Measurements from ENCODE around the gene SLC25A5. TPM values are rescaled to one million over a fixed set of nuclear protein-coding genes. Genes with fewer than 3 reads are reported as not detected.
A peak's percentile ranks its signal among the peaks of the same experiment; 100 is the strongest.

SLC25A5 gene
- total RNA-seq (100 to 1,000 TPM; 177 to 246 TPM), polyA plus RNA-seq (ENCODE audit: insufficient read depth, low read depth, low replicate concordance) (172 TPM)
- long read RNA-seq, donor 1, transcript SLC25A5-201 (4 exons, 1,274 nt), result major isoform, 176 of 364 reads
- long read RNA-seq, donor 1, transcript SLC25A5-203 (2 exons, 433 nt), result minor isoform, 108 of 364 reads
- long read RNA-seq, donor 1, partial matches to known transcripts, result 80 of 364 reads
- long read RNA-seq, donor 1, other reads (novel, unspliced or antisense), result 0 of 364 reads
- long read RNA-seq, donor 2, transcript SLC25A5-201 (4 exons, 1,274 nt), result major isoform, 90 of 215 reads
- long read RNA-seq, donor 2, transcript SLC25A5-203 (2 exons, 433 nt), result minor isoform, 50 of 215 reads
- long read RNA-seq, donor 2, partial matches to known transcripts, result 75 of 215 reads
- long read RNA-seq, donor 2, other reads (novel, unspliced or antisense), result 0 of 215 reads

- Histone ChIP-seq H3K36me3 (ENCODE audit: low read depth, missing control alignments) (no peaks in the 10 kb centered on the region), H3K27me3 (no peaks in the 10 kb centered on the region), H3K27ac (peak within 1 kb of the TSS; percentile 85 to 90), H3K4me3 (peak within 1 kb of the TSS; percentile 76 to 85), H3K9me3 (no peaks in the 10 kb centered on the region), H3K4me1 (no peaks in the 10 kb centered on the region)
- DNase-seq, result peak; percentile 87
- TF ChIP-seq, protein P1, sequence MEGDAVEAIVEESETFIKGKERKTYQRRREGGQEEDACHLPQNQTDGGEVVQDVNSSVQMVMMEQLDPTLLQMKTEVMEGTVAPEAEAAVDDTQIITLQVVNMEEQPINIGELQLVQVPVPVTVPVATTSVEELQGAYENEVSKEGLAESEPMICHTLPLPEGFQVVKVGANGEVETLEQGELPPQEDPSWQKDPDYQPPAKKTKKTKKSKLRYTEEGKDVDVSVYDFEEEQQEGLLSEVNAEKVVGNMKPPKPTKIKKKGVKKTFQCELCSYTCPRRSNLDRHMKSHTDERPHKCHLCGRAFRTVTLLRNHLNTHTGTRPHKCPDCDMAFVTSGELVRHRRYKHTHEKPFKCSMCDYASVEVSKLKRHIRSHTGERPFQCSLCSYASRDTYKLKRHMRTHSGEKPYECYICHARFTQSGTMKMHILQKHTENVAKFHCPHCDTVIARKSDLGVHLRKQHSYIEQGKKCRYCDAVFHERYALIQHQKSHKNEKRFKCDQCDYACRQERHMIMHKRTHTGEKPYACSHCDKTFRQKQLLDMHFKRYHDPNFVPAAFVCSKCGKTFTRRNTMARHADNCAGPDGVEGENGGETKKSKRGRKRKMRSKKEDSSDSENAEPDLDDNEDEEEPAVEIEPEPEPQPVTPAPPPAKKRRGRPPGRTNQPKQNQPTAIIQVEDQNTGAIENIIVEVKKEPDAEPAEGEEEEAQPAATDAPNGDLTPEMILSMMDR (IDR thresholded peaks at IDR 0.05), result no peak
- intact Hi-C loops (cut with DNase I; ENCODE audit: low total_unique reads), result no loop called here
- WGBS, 2 donors, result 4 to 16% methylated on average over 6 to 19 of the region's 46 CpGs
These were observed at the start of gene SLC25A5 for GRCh38 chrX:119467842-119468550. TSS of gene SLC25A5 (plus strand) at chrX:119468444. CDS start at chrX:119468516, 72 bp downstream.

GRCh38 chrX:119419146-119419545, 49.1 kb upstream of the SLC25A5 start:
- 93 to 94% methylated on average over 4 of the region's 4 CpGs for WGBS, 2 donors
- intact Hi-C loops (cut with DNase I; ENCODE audit: low total_unique reads), result no loop called here
- H3K4me1 ChIP-seq, result no peaks in the 10 kb centered on the region

GRCh38 chrX:119419898-119420297, 48.3 kb upstream of the SLC25A5 start:
- DNase-seq, result no peak
- intact Hi-C loops (cut with DNase I; ENCODE audit: low total_unique reads), result no loop called here
- no peak overlapping the region for H3K4me3 ChIP-seq
- H3K27ac ChIP-seq, result no peak overlapping the region
- H3K4me1 ChIP-seq, result no peaks in the 10 kb centered on the region
- TF ChIP-seq, protein P1 (IDR thresholded peaks at IDR 0.05), result no peak
- no peak for TF ChIP-seq POLR2A (IDR thresholded peaks at IDR 0.05)
- H3K27me3 ChIP-seq, result no peaks in the 10 kb centered on the region
- H3K36me3 ChIP-seq (ENCODE audit: low read depth, missing control alignments), result no peaks in the 10 kb centered on the region
- WGBS, 2 donors, result 96% methylated on average over 2 of the region's 2 CpGs
- H3K9me3 ChIP-seq, result no peaks in the 10 kb centered on the region

More at GRCh38 chrX:119419146-119419545, 49.1 kb upstream of the SLC25A5 start:
- H3K27ac ChIP-seq, result no peak overlapping the region
- no peaks in the 10 kb centered on the region for H3K9me3 ChIP-seq
- H3K36me3 ChIP-seq (ENCODE audit: low read depth, missing control alignments), result no peaks in the 10 kb centered on the region
- DNase-seq, result no peak
- TF ChIP-seq, protein P1 (IDR thresholded peaks at IDR 0.05), result no peak
- no peak for TF ChIP-seq POLR2A (IDR thresholded peaks at IDR 0.05)
- H3K4me3 ChIP-seq, result no peak overlapping the region
- H3K27me3 ChIP-seq, result no peaks in the 10 kb centered on the region

DNA sequence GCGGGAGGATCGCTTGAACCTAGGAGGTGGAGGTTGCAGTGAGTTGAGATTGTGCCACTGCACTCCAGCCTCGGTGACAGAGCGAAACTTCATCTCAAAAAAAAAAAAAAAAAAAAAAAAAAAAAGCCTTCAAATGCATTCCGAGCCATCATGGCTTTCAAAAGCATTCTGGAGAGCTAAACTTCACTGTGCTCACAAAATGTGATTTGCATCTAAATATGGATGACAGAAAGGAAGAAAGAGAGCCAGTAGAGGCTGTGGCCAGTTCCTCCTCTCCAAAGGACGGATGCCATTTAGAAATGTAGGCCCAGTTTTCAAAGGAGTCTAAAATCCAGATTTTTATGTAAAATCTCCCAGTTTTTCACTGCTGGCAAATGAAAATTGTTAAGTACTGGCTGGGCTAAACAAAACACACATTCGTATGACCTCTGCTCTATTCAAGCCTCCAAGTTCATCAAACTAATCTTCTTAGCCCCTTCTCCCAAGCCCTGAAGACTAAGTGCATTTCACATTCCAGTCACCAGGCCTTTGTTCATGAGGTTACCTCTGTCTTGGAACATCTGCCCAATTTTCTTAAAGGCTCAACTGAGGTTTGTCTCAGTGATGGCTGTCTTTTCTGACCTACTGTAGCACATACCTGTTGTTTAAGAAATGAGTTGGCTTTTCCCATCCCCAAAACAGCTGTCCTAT, 47.1 kb upstream of the SLC25A5 start:
- no peaks in the 10 kb centered on the region for H3K27me3 ChIP-seq
- WGBS, 2 donors, result 91 to 94% methylated on average over 6 to 7 of the region's 7 CpGs
- H3K36me3 ChIP-seq (ENCODE audit: low read depth, missing control alignments), result no peaks in the 10 kb centered on the region
- H3K4me1 ChIP-seq, result no peaks in the 10 kb centered on the region
- no peak overlapping the region for H3K4me3 ChIP-seq
- TF ChIP-seq, protein P1 (IDR thresholded peaks at IDR 0.05), result no peak
- no peak for TF ChIP-seq POLR2A (IDR thresholded peaks at IDR 0.05)
- no peak for DNase-seq
- no peaks in the 10 kb centered on the region for H3K9me3 ChIP-seq
- intact Hi-C loops (cut with DNase I; ENCODE audit: low total_unique reads), result no loop called here
- H3K27ac ChIP-seq, result no peak overlapping the region

All from testis (tissue), 5 donors.